ENCODE results near the gene MLEC. TPM values are rescaled to one million over a fixed set of nuclear protein-coding genes. Genes with fewer than 3 reads are reported as not detected.

MLEC gene, protein sequence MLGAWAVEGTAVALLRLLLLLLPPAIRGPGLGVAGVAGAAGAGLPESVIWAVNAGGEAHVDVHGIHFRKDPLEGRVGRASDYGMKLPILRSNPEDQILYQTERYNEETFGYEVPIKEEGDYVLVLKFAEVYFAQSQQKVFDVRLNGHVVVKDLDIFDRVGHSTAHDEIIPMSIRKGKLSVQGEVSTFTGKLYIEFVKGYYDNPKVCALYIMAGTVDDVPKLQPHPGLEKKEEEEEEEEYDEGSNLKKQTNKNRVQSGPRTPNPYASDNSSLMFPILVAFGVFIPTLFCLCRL
- total RNA-seq: 10 to 100 TPM; 74.5 to 96.2 TPM

DNA sequence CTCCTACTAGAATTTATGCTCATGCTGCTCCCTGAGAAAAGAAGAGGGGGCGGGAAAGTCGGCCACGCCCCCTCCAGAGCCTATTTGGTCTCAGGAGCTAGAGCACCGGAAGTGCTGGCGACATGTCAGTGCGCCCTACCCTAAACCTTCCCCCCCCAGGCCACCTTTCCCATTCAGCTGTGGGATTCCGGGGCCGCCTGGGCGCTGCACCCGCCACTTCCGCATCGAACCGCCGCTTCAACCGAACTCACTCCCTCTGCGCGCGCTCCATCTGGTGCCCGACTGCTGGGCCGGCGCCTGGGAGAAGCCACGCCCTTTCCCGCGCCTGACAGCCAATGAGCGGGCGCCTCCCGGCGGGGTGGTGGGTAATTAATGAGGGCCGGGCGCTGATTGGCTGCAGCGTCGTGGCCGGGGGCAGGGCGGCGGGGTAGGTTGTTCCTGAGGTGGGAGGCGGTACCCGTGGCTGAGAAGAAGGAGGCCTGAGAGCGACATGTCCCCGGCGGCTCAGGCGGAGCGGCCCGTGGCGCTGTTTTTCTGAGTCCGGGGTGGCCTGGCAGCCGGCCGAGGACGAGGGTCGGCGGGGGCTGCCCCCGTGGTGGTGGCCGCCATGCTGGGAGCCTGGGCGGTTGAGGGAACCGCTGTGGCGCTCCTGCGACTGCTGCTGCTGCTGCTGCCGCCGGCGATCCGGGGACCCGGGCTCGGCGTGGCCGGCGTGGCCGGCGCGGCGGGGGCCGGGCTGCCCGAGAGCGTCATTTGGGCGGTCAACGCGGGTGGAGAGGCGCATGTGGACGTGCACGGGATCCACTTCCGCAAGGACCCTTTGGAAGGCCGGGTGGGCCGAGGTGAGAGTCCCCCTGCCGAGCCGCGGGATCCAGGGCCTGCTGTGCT is at the start of gene MLEC:
TSS of gene MLEC (plus strand) at position 460 of the 888 bp plus-strand sequence. CDS start at position 608, 148 bp downstream.
- ATAC-seq: peak; percentile 83
- H3K4me3 Mint-ChIP-seq: peak within 1 kb of the TSS; percentile 88

GRCh38 chr12:120639771-120640721 is 46.9 kb upstream of the MLEC start, which contains the start of gene CABP1:
Gene CABP1, plus strand, starts transcription at chr12:120640626. Its CDS starts 60 bp downstream, at chr12:120640686.
- Mint-ChIP-seq H3K27me3 (peaks cover 42% of the 10 kb centered on the region), H3K9me3 (ENCODE audit: low read depth) (no peaks in the 10 kb centered on the region)

More for the DNA sequence above, at the start of gene MLEC:
- peak within 1 kb of the TSS; percentile 90 for H3K27ac Mint-ChIP-seq
- H3K36me3 Mint-ChIP-seq: no peaks in the 10 kb centered on the region
- no peaks in the 10 kb centered on the region for H3K27me3 Mint-ChIP-seq
- CTCF ChIA-PET: interaction anchor here (0.7 to 7.4 kb wide), 13 partner anchors 8 to 385 kb away, joined by 3 to 55 read pairs (median 4); partner anchors contain the start of gene POP5
- peak; percentile 99 for DNase-seq
- no peaks in the 10 kb centered on the region for H3K9me3 Mint-ChIP-seq (ENCODE audit: low read depth)
- H3K4me1 Mint-ChIP-seq: peaks cover 51% of the 10 kb centered on the region

GRCh38 chr12:120640861-120641833 is 45.8 kb upstream of the MLEC start:
- CTCF ChIA-PET: interaction anchor here (1.0 to 3.8 kb wide), 6 partner anchors 8 to 330 kb away, joined by 3 to 20 read pairs (median 6); partner anchors contain the start of gene POP5
- ATAC-seq (peak; percentile 76), DNase-seq (peak; percentile 76)
- no peak overlapping the region for H3K27ac Mint-ChIP-seq
- no peaks in the 10 kb centered on the region for H3K36me3 Mint-ChIP-seq
- H3K9me3 Mint-ChIP-seq (ENCODE audit: low read depth): no peaks in the 10 kb centered on the region
- H3K27me3 Mint-ChIP-seq: peaks cover 52% of the 10 kb centered on the region
- peaks cover 6% of the 10 kb centered on the region for H3K4me1 Mint-ChIP-seq
- peak overlapping the region; percentile 45 for H3K4me3 Mint-ChIP-seq

More at GRCh38 chr12:120639771-120640721, 46.9 kb upstream of the MLEC start, which contains the start of gene CABP1:
- DNase-seq (peak; percentile 67), ATAC-seq (peak; percentile 88)
- CTCF ChIA-PET: interaction anchor here (1.0 to 3.8 kb wide), 5 partner anchors 9 to 331 kb away, joined by 3 to 20 read pairs (median 7); partner anchors contain the start of gene POP5
- Mint-ChIP-seq H3K27ac (no peak within 1 kb of the TSS), H3K4me3 (peak within 1 kb of the TSS; percentile 45), H3K36me3 (no peaks in the 10 kb centered on the region), H3K4me1 (peaks cover 6% of the 10 kb centered on the region)

- H3K4me1 Mint-ChIP-seq: peaks cover 10% of the 10 kb centered on the region
- no peak for DNase-seq
- H3K4me3 Mint-ChIP-seq: no peak overlapping the region
- H3K36me3 Mint-ChIP-seq: no peaks in the 10 kb centered on the region
- CTCF ChIA-PET: interaction anchor here (0.6 to 3.8 kb wide), 4 partner anchors 7 to 204 kb away, joined by 3 to 20 read pairs (median 10); partner anchors contain the start of gene POP5
- H3K9me3 Mint-ChIP-seq (ENCODE audit: low read depth): no peaks in the 10 kb centered on the region
- ATAC-seq: no peak
- peaks cover 55% of the 10 kb centered on the region for H3K27me3 Mint-ChIP-seq
- no peak overlapping the region for H3K27ac Mint-ChIP-seq
Measured at GRCh38 chr12:120642121-120642520, 44.8 kb upstream of the MLEC start.

- Mint-ChIP-seq H3K4me3 (no peak overlapping the region), H3K9me3 (ENCODE audit: low read depth) (no peaks in the 10 kb centered on the region), H3K27ac (no peak overlapping the region), H3K4me1 (peaks cover 11% of the 10 kb centered on the region), H3K36me3 (no peaks in the 10 kb centered on the region), H3K27me3 (peaks cover 56% of the 10 kb centered on the region)
- CTCF ChIA-PET: interaction anchor here (1.1 kb wide), 2 partner anchors 59 to 60 kb away, joined by 3 read pairs; no protein-coding TSS in a partner anchor
- DNase-seq (no peak), ATAC-seq (no peak)
Measured at GRCh38 chr12:120642826-120643225, 44.1 kb upstream of the MLEC start.

- Mint-ChIP-seq H3K36me3 (no peaks in the 10 kb centered on the region), H3K27ac (no peak overlapping the region), H3K27me3 (peaks cover 62% of the 10 kb centered on the region), H3K4me1 (peaks cover 16% of the 10 kb centered on the region), H3K9me3 (ENCODE audit: low read depth) (no peaks in the 10 kb centered on the region), H3K4me3 (no peak overlapping the region)
- no peak for DNase-seq
- CTCF ChIA-PET: interaction anchor here (1.1 to 2.2 kb wide), 4 partner anchors 18 to 329 kb away, joined by 3 to 8 read pairs (median 3); no protein-coding TSS in a partner anchor
- no peak for ATAC-seq
Measured at GRCh38 chr12:120643574-120643973, 43.4 kb upstream of the MLEC start.

GRCh38 chr12:120646044-120646443 is 40.9 kb upstream of the MLEC start:
- DNase-seq: no peak
- Mint-ChIP-seq H3K4me3 (no peak overlapping the region), H3K27ac (no peak overlapping the region), H3K4me1 (peaks cover 25% of the 10 kb centered on the region), H3K9me3 (ENCODE audit: low read depth) (no peaks in the 10 kb centered on the region), H3K27me3 (peaks cover 79% of the 10 kb centered on the region), H3K36me3 (no peaks in the 10 kb centered on the region)
- no peak for ATAC-seq
- CTCF ChIA-PET: interaction anchor here (0.6 to 6.3 kb wide), 16 partner anchors 10 to 455 kb away, joined by 3 to 114 read pairs (median 16); partner anchors contain the start of genes ACADS, MLEC, POP5 and UNC119B

DNA sequence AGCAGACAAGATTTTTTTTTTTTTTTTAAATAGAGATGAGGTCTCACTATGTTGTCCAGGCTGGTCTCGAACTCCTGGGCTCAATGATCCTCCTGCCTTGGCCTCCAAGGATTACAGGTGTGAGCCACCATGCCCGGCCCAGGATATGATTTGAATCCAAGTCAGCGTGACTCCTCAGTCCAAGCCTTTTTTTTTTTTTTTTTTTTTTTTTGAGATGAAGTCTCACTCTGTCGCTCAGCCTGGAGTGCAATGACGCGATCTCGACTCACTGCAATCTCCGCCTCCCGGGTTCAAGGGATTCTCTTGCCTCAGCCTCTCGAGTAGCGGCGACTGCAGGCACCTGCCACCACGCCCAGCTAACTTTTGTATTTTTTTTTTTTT is 39.6 kb upstream of the MLEC start:
- ATAC-seq (peak; percentile 4), DNase-seq (no peak)
- CTCF ChIA-PET: interaction anchor here (0.7 to 6.3 kb wide), 24 partner anchors 7 to 1144 kb away, joined by 3 to 114 read pairs (median 5); partner anchors contain the start of genes CABP1, MLEC, POP5 and UNC119B
- peaks cover 79% of the 10 kb centered on the region for H3K27me3 Mint-ChIP-seq
- no peak overlapping the region for H3K27ac Mint-ChIP-seq
- H3K4me1 Mint-ChIP-seq: peaks cover 20% of the 10 kb centered on the region
- no peak overlapping the region for H3K4me3 Mint-ChIP-seq
- no peaks in the 10 kb centered on the region for H3K9me3 Mint-ChIP-seq (ENCODE audit: low read depth)
- H3K36me3 Mint-ChIP-seq: no peaks in the 10 kb centered on the region

GRCh38 chr12:120649442-120650232 is 37.3 kb upstream of the MLEC start:
- ATAC-seq: no peak
- Mint-ChIP-seq H3K4me3 (peak overlapping the region; percentile 30), H3K27ac (no peak overlapping the region), H3K9me3 (ENCODE audit: low read depth) (no peaks in the 10 kb centered on the region), H3K27me3 (peaks cover 64% of the 10 kb centered on the region), H3K4me1 (peaks cover 20% of the 10 kb centered on the region), H3K36me3 (no peaks in the 10 kb centered on the region)
- no peak for DNase-seq
- CTCF ChIA-PET: interaction anchor here (0.5 to 6.3 kb wide), 50 partner anchors 9 to 462 kb away, joined by 3 to 114 read pairs (median 5); partner anchors contain the start of genes ACADS, CABP1, GATC and MLEC

GRCh38 chr12:120650233-120650690 is 36.7 kb upstream of the MLEC start:
- Mint-ChIP-seq H3K9me3 (ENCODE audit: low read depth) (no peaks in the 10 kb centered on the region), H3K27ac (no peak overlapping the region), H3K4me1 (peaks cover 20% of the 10 kb centered on the region), H3K27me3 (peaks cover 59% of the 10 kb centered on the region), H3K4me3 (peak overlapping the region; percentile 18), H3K36me3 (no peaks in the 10 kb centered on the region)
- ATAC-seq: no peak
- CTCF ChIA-PET: interaction anchor here (0.5 to 6.3 kb wide), 20 partner anchors 9 to 333 kb away, joined by 3 to 114 read pairs (median 8); partner anchors contain the start of genes CABP1, MLEC, POP5 and UNC119B
- no peak for DNase-seq
